Measurements from ENCODE around the gene USP2.

- TF ChIP-seq, protein P1, sequence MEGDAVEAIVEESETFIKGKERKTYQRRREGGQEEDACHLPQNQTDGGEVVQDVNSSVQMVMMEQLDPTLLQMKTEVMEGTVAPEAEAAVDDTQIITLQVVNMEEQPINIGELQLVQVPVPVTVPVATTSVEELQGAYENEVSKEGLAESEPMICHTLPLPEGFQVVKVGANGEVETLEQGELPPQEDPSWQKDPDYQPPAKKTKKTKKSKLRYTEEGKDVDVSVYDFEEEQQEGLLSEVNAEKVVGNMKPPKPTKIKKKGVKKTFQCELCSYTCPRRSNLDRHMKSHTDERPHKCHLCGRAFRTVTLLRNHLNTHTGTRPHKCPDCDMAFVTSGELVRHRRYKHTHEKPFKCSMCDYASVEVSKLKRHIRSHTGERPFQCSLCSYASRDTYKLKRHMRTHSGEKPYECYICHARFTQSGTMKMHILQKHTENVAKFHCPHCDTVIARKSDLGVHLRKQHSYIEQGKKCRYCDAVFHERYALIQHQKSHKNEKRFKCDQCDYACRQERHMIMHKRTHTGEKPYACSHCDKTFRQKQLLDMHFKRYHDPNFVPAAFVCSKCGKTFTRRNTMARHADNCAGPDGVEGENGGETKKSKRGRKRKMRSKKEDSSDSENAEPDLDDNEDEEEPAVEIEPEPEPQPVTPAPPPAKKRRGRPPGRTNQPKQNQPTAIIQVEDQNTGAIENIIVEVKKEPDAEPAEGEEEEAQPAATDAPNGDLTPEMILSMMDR (conservative IDR thresholded peaks at IDR 0.05 in 1 of 2, IDR thresholded peaks at IDR 0.05 in 1 of 2; ENCODE audit: extremely low read depth in 1 of 2, insufficient read depth in 1 of 2, low read depth in 1 of 2, low read length in 2 of 2): no peak
- TF ChIP-seq EZH2 (IDR thresholded peaks at IDR 0.05; ENCODE audit: borderline replicate concordance, low read length): no peak
Measured at GRCh38 chr11:119347940-119348605, 33.4 kb downstream of the USP2 start.

Data from mammary epithelial cell (primary cell).